ENCODE data around the gene NUBP2. TPM values are rescaled to one million over a fixed set of nuclear protein-coding genes. Genes with fewer than 3 reads are reported as not detected.
A peak's percentile ranks its signal among the peaks of the same experiment; 100 is the strongest.

NUBP2 gene
- total RNA-seq, 4 donors from 2014 or later = 47.1 to 99.9 (median 59.3) TPM

GRCh38 chr16:1807626-1808025 is 24.9 kb downstream of the NUBP2 start:
- no peaks in the 10 kb centered on the region for H3K27me3 ChIP-seq
- peaks cover 0 to 46% (median 0%) of the 10 kb centered on the region in 3 donors for H3K36me3 ChIP-seq
- H3K4me3 ChIP-seq = no peak overlapping the region
- no peaks in the 10 kb centered on the region for H3K4me1 ChIP-seq
- no peaks in the 10 kb centered on the region for H3K9me3 ChIP-seq
- no peak overlapping the region for H3K27ac ChIP-seq
- peak in 1 of 3 donors; percentile 42 for DNase-seq
- TF ChIP-seq, protein P1, sequence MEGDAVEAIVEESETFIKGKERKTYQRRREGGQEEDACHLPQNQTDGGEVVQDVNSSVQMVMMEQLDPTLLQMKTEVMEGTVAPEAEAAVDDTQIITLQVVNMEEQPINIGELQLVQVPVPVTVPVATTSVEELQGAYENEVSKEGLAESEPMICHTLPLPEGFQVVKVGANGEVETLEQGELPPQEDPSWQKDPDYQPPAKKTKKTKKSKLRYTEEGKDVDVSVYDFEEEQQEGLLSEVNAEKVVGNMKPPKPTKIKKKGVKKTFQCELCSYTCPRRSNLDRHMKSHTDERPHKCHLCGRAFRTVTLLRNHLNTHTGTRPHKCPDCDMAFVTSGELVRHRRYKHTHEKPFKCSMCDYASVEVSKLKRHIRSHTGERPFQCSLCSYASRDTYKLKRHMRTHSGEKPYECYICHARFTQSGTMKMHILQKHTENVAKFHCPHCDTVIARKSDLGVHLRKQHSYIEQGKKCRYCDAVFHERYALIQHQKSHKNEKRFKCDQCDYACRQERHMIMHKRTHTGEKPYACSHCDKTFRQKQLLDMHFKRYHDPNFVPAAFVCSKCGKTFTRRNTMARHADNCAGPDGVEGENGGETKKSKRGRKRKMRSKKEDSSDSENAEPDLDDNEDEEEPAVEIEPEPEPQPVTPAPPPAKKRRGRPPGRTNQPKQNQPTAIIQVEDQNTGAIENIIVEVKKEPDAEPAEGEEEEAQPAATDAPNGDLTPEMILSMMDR (IDR thresholded peaks at IDR 0.05) = no peak
- TF ChIP-seq POLR2A (IDR thresholded peaks at IDR 0.05) = no peak

- Histone ChIP-seq H3K4me3 (no peak overlapping the region), H3K9me3 (no peaks in the 10 kb centered on the region), H3K27me3 (no peaks in the 10 kb centered on the region), H3K27ac (no peak overlapping the region), H3K36me3 (peaks cover 0 to 46% (median 0%) of the 10 kb centered on the region in 3 donors), H3K4me1 (no peaks in the 10 kb centered on the region)
- no peak for DNase-seq
- TF ChIP-seq, protein P1 (IDR thresholded peaks at IDR 0.05) = no peak
- TF ChIP-seq POLR2A (IDR thresholded peaks at IDR 0.05) = no peak
Measured at GRCh38 chr16:1808691-1809090, 25.9 kb downstream of the NUBP2 start.

DNA sequence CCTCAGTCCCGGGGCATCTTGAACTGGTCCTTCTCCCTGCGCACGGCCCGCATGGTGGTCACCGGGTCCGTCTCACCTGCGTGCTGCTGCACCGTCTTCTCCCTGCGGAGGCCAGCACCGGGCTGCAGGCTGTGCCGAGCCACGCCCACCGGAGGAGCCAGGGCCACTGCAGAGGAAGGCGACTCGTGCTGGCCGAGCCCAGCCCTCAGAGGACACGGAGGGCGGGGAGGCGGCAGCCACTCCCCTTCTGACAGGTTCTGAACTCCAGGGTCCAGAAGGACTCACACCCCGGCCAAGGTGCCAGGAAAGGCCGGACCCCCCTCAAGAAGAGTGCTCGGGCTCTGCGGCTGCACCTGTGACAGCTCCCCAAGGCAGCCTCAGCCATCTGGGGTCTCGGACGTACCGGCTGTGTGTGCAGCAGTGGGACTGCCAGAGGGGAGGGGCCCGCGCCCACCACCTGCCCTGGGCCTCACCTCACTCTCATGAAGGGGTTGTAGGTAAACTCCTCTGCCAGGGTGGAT is 26.6 kb downstream of the NUBP2 start:
- Histone ChIP-seq H3K27me3 (no peaks in the 10 kb centered on the region), H3K27ac (no peak overlapping the region), H3K36me3 (peaks cover 0 to 46% (median 0%) of the 10 kb centered on the region in 3 donors), H3K4me3 (no peak overlapping the region), H3K9me3 (no peaks in the 10 kb centered on the region), H3K4me1 (no peaks in the 10 kb centered on the region)
- peak in 1 of 3 donors; percentile 65 for DNase-seq
- TF ChIP-seq, protein P1 (IDR thresholded peaks at IDR 0.05) = no peak
- no peak for TF ChIP-seq POLR2A (IDR thresholded peaks at IDR 0.05)

GRCh38 chr16:1810106-1810505 is 27.3 kb downstream of the NUBP2 start:
- H3K4me3 ChIP-seq = no peak overlapping the region
- peaks cover 0 to 46% (median 0%) of the 10 kb centered on the region in 3 donors for H3K36me3 ChIP-seq
- no peak for DNase-seq

GRCh38 chr16:1810536-1810935 is 27.8 kb downstream of the NUBP2 start:
- Histone ChIP-seq H3K9me3 (no peaks in the 10 kb centered on the region), H3K27ac (no peak overlapping the region), H3K4me1 (no peaks in the 10 kb centered on the region), H3K27me3 (no peaks in the 10 kb centered on the region), H3K4me3 (no peak overlapping the region), H3K36me3 (peaks cover 0 to 48% (median 0%) of the 10 kb centered on the region in 3 donors)
- no peak for TF ChIP-seq POLR2A (IDR thresholded peaks at IDR 0.05)
- TF ChIP-seq, protein P1 (IDR thresholded peaks at IDR 0.05) = no peak
- DNase-seq = no peak

More at GRCh38 chr16:1810106-1810505, 27.3 kb downstream of the NUBP2 start:
- Histone ChIP-seq H3K27ac (no peak overlapping the region), H3K9me3 (no peaks in the 10 kb centered on the region), H3K4me1 (no peaks in the 10 kb centered on the region), H3K27me3 (no peaks in the 10 kb centered on the region)
- TF ChIP-seq POLR2A (IDR thresholded peaks at IDR 0.05) = no peak
- TF ChIP-seq, protein P1 (IDR thresholded peaks at IDR 0.05) = no peak
